Measurements from ENCODE around the gene HOTAIR.

GRCh38 chr12:54016051-54016450 is 41.3 kb upstream of the HOTAIR start:
- TF ChIP-seq CTCF (conservative IDR thresholded peaks at IDR 0.05 in 1 of 2, IDR thresholded peaks at IDR 0.05 in 1 of 2; ENCODE audit: low read depth in 1 of 2, low read length in 2 of 2), result no peak
- no peak for TF ChIP-seq EZH2 (IDR thresholded peaks at IDR 0.05; ENCODE audit: low read length, missing control alignments)
